GM21529 (cell line): Measurements from ENCODE around the gene C2orf68.
"Not testable (repeated sequence)": the region's sequence is repeated elsewhere in the genome, so short reads cannot be mapped to it uniquely, and the experiment has no call there.

ENCODE experiments used
- ATAC-seq: cut with Tn5 transposase; IDR thresholded peaks from one replicate; pipeline ENCODE4 v1.9.1; 2021; ENCODE audit not compliant: unreplicated experiment

C2orf68 gene

GRCh38 chr2:85611705-85612587 lies at the start of gene C2orf68:
TSS of gene C2orf68 (minus strand) at chr2:85612066. CDS start at chr2:85611984, 82 bp downstream.
- ATAC-seq = peak; percentile 73

- ATAC-seq = no peak
These were observed 49.4 kb upstream of the C2orf68 start for GRCh38 chr2:85661139-85661858.

GRCh38 chr2:85660725-85661124 lies 48.9 kb upstream of the C2orf68 start:
- no peak for ATAC-seq

GRCh38 chr2:85660301-85660700 lies 48.4 kb upstream of the C2orf68 start:
- not testable (repeated sequence) for ATAC-seq

GRCh38 chr2:85659324-85659981 lies 47.6 kb upstream of the C2orf68 start:
- ATAC-seq = no peak

GRCh38 chr2:85657399-85657798 lies 45.5 kb upstream of the C2orf68 start:
- ATAC-seq = not testable (repeated sequence)

GRCh38 chr2:85656468-85656867 lies 44.6 kb upstream of the C2orf68 start:
- ATAC-seq = no peak

GRCh38 chr2:85655961-85656417 lies 44.1 kb upstream of the C2orf68 start:
- no peak for ATAC-seq

- no peak for ATAC-seq
These were observed 42.1 kb upstream of the C2orf68 start for GRCh38 chr2:85653996-85654395.

GRCh38 chr2:85652056-85652455 lies 40.2 kb upstream of the C2orf68 start:
- ATAC-seq = no peak

GRCh38 chr2:85651097-85651496 lies 39.2 kb upstream of the C2orf68 start:
- ATAC-seq = no peak

GRCh38 chr2:85650456-85650855 lies 38.6 kb upstream of the C2orf68 start:
- ATAC-seq = no peak

- ATAC-seq = no peak
These were observed 37.6 kb upstream of the C2orf68 start for GRCh38 chr2:85649201-85650190.

GRCh38 chr2:85648619-85649018 lies 36.8 kb upstream of the C2orf68 start:
- peak; percentile 45 for ATAC-seq

- ATAC-seq = peak; percentile 79
These were observed 36.1 kb upstream of the C2orf68 start for GRCh38 chr2:85647823-85648526.

- no peak for ATAC-seq
These were observed 34.3 kb upstream of the C2orf68 start for GRCh38 chr2:85646166-85646565.

- no peak for ATAC-seq
These were observed 33.0 kb upstream of the C2orf68 start for GRCh38 chr2:85644909-85645308.

GRCh38 chr2:85642725-85643124 lies 30.9 kb upstream of the C2orf68 start:
- ATAC-seq = no peak

GRCh38 chr2:85635636-85636035 lies 23.8 kb upstream of the C2orf68 start:
- ATAC-seq = no peak

- no peak for ATAC-seq
These were observed 23.1 kb upstream of the C2orf68 start for GRCh38 chr2:85635011-85635410.
